ENCODE data around the gene COA8.

The COA8 gene

GRCh38 chr14:103625356-103626095 is 62.8 kb downstream of the COA8 start:
- H3K4me3 ChIP-seq (ENCODE audit: low read depth, low read length) = no peak overlapping the region
- DNase-seq = no peak

DNA sequence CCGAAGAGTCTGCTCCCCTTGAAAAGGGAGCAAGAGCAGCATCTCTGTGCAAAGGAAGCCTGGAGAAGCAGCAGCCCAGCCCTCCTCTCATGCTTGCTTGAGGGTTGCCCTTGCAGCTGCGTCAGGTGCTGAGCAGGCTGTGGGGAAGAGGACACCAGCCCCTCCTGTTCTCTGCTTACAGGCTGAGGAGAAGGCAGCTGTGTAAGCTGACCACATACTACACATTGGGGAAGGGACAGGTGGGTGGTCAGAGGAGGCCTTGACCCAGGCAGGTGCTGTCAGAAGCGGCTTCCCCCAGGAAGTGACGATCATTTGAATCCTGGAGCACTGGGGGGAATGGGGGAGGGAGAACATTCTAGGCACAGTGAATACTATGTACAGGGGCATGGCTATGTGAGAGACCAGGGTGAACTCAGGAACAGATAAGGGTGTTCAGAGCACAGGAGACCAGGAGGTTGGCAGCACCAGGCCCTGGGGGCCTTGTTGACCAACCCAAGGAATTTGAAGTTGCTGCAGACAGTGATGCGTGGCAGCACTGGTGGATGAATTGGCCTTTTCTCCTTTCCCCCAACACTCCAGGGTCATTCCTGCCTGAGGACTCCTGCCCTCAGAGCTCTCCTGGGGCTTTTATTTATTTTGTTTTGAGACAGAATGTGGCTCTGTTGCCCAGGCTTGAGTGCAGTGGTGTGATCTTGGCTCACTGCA is 63.5 kb downstream of the COA8 start:
- H3K36me3 ChIP-seq = 0 out of 2 replicates have a peak, but pooled peaks cover 3% of the 10 kb centered on the region
- H3K9me3 ChIP-seq (ENCODE audit: severe bottlenecking) = peaks cover 2% of the 10 kb centered on the region
- no peak overlapping the region for H3K4me3 ChIP-seq (ENCODE audit: low read depth, low read length)
- no peak for TF ChIP-seq CTCF (IDR thresholded peaks at IDR 0.05; ENCODE audit: low read depth, low read length)
- H3K27ac ChIP-seq = no peak overlapping the region
- no peaks in the 10 kb centered on the region for H3K27me3 ChIP-seq (ENCODE audit: insufficient read depth, low read depth, severe bottlenecking)
- no peak for DNase-seq

More at GRCh38 chr14:103625356-103626095, 62.8 kb downstream of the COA8 start:
- Histone ChIP-seq H3K27ac (no peak overlapping the region), H3K27me3 (ENCODE audit: insufficient read depth, low read depth, severe bottlenecking) (no peaks in the 10 kb centered on the region), H3K9me3 (ENCODE audit: severe bottlenecking) (peaks cover 2% of the 10 kb centered on the region), H3K36me3 (no peaks in the 10 kb centered on the region)
- no peak for TF ChIP-seq CTCF (IDR thresholded peaks at IDR 0.05; ENCODE audit: low read depth, low read length)

DNA sequence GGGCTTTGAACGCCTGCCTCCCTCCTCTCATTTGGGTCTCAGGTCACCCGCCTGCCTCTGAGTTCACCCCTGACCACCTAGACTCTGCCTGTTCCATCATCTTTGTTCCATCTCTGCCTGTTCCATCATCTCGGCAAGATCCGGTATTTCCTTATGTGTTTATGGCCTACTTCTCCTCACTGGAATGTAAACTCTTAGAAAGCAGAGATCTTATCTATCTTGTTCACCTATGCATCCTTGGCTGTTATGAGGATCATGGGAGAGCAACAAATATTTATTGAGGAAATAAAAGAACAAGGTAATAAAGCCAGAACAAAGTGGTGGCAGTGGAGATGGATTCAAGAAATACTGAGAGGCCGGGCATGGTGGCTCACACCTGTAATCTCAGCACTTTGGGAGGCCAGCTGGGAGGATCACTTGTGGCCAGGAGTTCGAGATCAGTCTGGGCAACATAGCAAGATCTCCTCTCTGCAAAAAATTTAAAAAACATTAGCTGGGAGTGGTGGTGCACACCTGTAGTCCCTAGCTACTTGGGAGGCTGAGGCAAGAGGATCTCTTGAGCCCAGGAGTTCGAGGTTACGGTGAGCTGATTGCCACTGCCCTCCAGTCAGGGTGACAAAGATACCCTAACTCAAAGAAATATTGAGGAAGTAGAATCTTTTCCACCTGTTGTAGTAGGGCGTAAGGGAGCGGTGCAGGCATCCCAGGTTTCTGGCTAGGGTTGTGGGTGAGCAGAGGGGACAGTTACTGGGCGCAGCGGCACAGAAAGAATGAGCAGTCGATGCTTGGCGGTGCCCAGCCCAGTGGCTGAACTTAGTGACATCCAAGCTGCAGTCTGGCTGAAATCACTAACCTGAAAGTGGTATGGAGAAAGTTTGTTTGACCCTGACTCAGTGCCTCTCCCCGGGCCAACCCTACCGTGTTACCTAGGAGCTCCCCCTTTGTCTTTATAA is 64.6 kb downstream of the COA8 start:
- Histone ChIP-seq H3K4me3 (ENCODE audit: low read depth, low read length) (no peak overlapping the region), H3K27ac (no peak overlapping the region), H3K36me3 (peaks cover 8% of the 10 kb centered on the region; the same call in 1 of the 2 replicates), H3K27me3 (ENCODE audit: insufficient read depth, low read depth, severe bottlenecking) (no peaks in the 10 kb centered on the region), H3K9me3 (ENCODE audit: severe bottlenecking) (peaks cover 2% of the 10 kb centered on the region)
- no peak for DNase-seq
- TF ChIP-seq CTCF (IDR thresholded peaks at IDR 0.05; ENCODE audit: low read depth, low read length) = no peak

DNA sequence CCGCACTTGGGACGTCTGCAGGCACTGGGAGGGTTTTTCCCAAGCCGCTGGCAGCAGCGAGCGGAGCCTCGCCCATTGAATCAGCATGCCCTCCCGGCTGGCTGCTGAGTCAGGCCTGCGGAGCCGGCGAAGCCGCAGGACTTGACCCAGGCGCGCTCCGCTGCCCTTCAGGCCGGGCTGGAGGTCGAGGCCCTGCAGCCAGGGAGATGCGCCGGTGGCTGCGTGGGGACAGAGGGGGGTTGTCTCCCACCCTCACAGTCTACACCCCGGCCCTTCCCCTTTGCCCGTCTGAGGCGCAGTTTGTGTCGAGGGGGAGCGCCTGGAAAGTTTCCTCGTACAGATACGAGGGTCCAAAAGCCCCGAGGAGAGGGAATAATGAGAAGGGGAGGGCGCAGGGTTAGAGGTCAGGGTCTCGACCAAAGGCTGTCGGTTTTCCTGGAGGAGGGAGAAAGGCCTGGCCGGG is 65.5 kb downstream of the COA8 start:
- H3K9me3 ChIP-seq (ENCODE audit: severe bottlenecking) = peaks cover 2% of the 10 kb centered on the region
- TF ChIP-seq CTCF (IDR thresholded peaks at IDR 0.05; ENCODE audit: low read depth, low read length) = no peak
- peaks cover 12% of the 10 kb centered on the region for H3K36me3 ChIP-seq
- peak overlapping the region; percentile 92 for H3K27ac ChIP-seq
- DNase-seq = peak; percentile 36
- H3K27me3 ChIP-seq (ENCODE audit: insufficient read depth, low read depth, severe bottlenecking) = no peaks in the 10 kb centered on the region
- H3K4me3 ChIP-seq (ENCODE audit: low read depth, low read length) = peak overlapping the region; percentile 84

DNA sequence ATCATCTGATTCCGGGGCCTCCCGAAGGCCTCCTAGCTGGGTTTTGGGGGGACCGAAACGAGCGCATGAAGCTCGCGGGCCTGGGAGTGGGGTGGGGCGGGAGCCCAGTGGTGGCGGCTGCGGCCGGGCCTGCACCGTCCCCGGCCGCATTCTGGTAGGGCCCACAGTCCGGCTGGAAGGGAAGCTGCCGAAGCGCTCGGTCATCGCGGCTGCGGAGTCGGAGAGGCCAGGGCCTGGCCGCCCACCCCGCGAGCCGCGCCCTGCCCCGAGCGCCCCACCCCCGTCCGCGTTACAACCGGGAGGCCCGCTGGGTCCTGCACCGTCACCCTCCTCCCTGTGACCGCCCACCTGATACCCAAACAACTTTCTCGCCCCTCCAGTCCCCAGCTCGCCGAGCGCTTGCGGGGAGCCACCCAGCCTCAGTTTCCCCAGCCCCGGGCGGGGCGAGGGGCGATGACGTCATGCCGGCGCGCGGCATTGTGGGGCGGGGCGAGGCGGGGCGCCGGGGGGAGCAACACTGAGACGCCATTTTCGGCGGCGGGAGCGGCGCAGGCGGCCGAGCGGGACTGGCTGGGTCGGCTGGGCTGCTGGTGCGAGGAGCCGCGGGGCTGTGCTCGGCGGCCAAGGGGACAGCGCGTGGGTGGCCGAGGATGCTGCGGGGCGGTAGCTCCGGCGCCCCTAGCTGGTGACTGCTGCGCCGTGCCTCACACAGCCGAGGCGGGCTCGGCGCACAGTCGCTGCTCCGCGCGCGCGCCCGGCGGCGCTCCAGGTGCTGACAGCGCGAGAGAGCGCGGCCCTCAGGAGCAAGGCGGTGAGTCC is 66.1 kb downstream of the COA8 start, which contains the start of gene KLC1:
KLC1 (plus strand) TSS at position 528 of the 819 bp plus-strand sequence. CDS start 25,354 bp downstream, outside the sequence.
- Histone ChIP-seq H3K27me3 (ENCODE audit: insufficient read depth, low read depth, severe bottlenecking) (no peaks in the 10 kb centered on the region), H3K36me3 (peaks cover 12% of the 10 kb centered on the region), H3K9me3 (ENCODE audit: severe bottlenecking) (peaks cover 2% of the 10 kb centered on the region), H3K27ac (peak within 1 kb of the TSS; percentile 92), H3K4me3 (ENCODE audit: low read depth, low read length) (peak within 1 kb of the TSS; percentile 84)
- peak; percentile 79 for DNase-seq
- 0 out of 2 replicates have a peak, but pooled peaks have one; percentile 3 for TF ChIP-seq CTCF (IDR thresholded peaks at IDR 0.05; ENCODE audit: low read depth, low read length)

Data from WERI-Rb-1 (cell line).